ENCODE measurements around the gene GSDME.

DNA sequence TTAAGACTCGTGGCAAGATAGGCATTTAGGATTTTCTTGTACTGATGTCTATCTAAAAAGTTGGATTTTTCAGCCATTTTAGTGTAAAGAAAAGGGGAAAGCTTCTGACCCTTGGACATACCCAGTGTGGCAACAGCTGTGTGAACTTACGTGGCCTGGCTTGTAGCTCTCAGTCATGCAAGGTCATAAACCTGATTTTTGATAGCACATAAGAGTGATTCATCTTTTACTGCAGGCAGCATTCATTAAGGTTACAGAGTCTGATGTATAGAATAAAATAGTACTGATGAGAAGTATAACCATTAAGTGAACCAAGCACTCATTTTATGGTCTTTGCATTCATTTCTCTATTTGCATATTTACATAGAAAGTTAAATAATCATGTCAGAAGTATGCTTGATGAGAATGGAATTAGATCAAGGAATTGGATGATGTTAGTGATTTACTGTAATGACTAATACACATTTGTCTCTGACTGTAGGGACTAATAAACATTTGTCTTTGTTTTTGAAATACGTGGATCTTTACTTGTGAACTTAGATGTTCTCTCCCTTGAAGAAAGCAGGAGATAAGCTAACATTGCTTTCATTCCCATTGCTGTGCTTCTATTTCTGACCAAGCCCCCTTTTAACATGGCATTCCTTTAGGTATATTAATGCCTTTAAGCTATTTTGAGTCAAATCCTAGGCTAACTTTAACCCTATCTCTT, 88.2 kb downstream of the GSDME start:
- TF ChIP-seq YY1 (IDR thresholded peaks at IDR 0.05; ENCODE audit: insufficient read depth, insufficient read length) = no peak
- TF ChIP-seq ZNF274 (IDR thresholded peaks at IDR 0.05; ENCODE audit: low read depth, low read length) = no peak
